ENCODE measurements around the gene MAGI3. TPM values are rescaled to one million over a fixed set of nuclear protein-coding genes. Genes with fewer than 3 reads are reported as not detected.

Gene MAGI3
- total and polyA plus RNA-seq, 8 donors, result 3.5 to 225 (median 49.7) TPM

DNA sequence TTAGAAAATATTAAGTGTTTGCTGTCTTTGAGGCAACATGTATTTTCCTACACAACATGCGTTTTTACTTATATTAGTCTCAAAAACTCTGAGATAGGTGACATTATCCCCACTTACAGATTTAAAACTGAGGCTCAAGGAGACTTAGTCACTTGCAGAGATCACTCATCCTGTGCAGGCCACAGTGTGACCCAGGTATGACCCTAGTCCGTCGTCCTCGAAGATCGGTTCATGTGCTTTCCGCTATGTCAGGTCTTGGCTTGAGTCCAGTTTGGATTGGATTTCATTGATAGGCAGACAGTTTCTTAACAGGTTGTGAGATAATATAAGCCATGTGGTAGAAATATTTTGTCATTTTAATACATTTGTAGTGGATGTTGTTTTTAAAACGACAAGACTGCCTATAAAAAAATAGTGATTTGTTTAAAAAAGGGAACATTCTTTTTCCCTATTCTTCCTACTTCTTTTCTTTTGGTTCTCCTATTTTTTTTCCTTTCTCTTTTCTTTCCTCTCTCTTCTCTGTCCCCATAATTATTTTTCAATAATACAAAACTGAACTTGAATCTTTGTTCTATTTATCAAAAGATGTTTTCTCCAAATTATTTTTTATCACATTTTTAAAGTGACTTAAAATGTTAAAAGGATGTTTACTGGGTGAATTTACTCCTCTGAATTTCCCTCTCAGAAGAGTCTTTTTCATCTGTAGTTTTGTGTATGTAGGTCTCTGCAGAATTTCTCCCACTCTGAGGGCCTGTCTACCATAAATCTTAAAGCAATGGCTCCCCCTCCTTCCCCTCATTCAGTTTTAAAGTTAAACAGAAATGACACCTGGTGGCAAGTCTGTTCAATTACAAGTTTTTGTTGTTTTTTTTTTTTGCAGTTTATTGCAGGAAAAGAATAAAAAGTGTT is 287.2 kb downstream of the MAGI3 start:
- H3K27ac ChIP-seq, result no peak overlapping the region
- DNase-seq, result peak in 1 of 2 donors; percentile 78
- no peaks in the 10 kb centered on the region for H3K9me3 ChIP-seq
- intact Hi-C loops (cut with DNase I; ENCODE audit: low total_unique reads), result loop anchor here (10.0 kb wide), 1 partner anchor 543 kb away; no protein-coding TSS in a partner anchor
- H3K4me1 ChIP-seq, result peaks cover 0 to 13% (median 4%) of the 10 kb centered on the region in 4 donors
- WGBS, 5 donors, result 23 to 40% (median 33%) methylated on average over 7 of the region's 7 CpGs
- TF ChIP-seq POLR2AphosphoS5 (IDR thresholded peaks at IDR 0.05) (no peak), POLR2A (IDR thresholded peaks at IDR 0.05) (no peak)
- TF ChIP-seq, protein P1, sequence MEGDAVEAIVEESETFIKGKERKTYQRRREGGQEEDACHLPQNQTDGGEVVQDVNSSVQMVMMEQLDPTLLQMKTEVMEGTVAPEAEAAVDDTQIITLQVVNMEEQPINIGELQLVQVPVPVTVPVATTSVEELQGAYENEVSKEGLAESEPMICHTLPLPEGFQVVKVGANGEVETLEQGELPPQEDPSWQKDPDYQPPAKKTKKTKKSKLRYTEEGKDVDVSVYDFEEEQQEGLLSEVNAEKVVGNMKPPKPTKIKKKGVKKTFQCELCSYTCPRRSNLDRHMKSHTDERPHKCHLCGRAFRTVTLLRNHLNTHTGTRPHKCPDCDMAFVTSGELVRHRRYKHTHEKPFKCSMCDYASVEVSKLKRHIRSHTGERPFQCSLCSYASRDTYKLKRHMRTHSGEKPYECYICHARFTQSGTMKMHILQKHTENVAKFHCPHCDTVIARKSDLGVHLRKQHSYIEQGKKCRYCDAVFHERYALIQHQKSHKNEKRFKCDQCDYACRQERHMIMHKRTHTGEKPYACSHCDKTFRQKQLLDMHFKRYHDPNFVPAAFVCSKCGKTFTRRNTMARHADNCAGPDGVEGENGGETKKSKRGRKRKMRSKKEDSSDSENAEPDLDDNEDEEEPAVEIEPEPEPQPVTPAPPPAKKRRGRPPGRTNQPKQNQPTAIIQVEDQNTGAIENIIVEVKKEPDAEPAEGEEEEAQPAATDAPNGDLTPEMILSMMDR (IDR thresholded peaks at IDR 0.05), result peak in 5 of 7 experiments; percentile 25 to 67 (median 53)
- H3K36me3 ChIP-seq, result peaks cover 0 to 35% (median 16%) of the 10 kb centered on the region in 4 donors
- H3K27me3 ChIP-seq, result no peaks in the 10 kb centered on the region
- no peak overlapping the region for H3K4me3 ChIP-seq

DNA sequence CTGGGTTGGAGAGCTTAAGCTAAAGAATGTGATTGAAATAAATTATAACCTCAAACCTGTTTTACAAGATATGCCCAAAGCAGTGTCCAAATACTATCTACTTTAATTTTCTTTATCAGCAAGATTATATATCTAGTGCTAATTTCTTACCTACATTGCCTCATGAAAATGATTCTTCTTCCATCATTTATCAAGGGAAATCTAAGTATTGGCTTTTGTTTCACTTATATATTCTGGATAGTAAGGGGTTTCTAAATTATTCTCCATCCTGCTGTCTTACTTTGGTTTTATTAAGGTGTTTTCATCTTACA is 287.8 kb downstream of the MAGI3 start:
- Histone ChIP-seq H3K27ac (no peak overlapping the region), H3K27me3 (no peaks in the 10 kb centered on the region), H3K36me3 (peaks cover 0 to 32% (median 12%) of the 10 kb centered on the region in 4 donors), H3K4me1 (peaks cover 0 to 16% (median 4%) of the 10 kb centered on the region in 4 donors), H3K9me3 (no peaks in the 10 kb centered on the region), H3K4me3 (no peak overlapping the region)
- TF ChIP-seq, protein P1 (IDR thresholded peaks at IDR 0.05), result no peak
- TF ChIP-seq POLR2A (IDR thresholded peaks at IDR 0.05), result no peak
- DNase-seq, result no peak
- intact Hi-C loops (cut with DNase I; ENCODE audit: low total_unique reads), result loop anchor here (10.0 kb wide), 1 partner anchor 543 kb away; no protein-coding TSS in a partner anchor

DNA sequence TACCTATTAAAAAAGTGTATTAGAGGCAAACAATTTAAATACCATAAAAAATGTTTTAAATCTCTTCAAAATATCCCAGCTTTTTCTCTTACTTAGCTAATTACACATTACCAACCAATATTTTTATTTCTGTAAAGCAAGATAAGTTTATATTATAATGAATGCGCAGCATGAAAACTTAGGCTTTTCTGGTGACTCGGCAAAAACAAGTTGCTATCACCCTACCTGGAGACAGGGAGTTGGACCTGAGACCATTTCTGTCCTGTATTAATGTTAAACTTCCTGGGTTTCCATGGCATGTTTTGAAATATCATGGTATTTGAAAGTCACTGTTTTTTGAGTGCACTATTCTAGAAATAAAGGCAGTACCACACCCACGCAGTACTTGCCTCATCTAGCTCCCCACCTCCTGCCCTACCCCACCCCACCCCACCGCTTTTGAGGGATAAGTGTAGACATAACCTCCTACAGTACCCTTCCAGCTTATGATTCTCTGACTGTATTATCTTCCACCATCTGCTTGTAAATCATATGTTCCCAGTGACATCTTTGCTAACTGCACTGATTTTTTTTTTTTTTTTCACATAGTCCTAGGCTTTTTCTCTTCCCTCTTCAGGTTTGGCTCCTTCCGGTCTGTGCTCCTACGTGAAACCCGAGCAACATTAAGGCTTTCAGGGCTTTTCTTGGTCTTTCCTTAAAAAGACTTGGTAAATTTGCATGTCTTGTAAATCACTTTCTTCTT is 291.5 kb downstream of the MAGI3 start:
- TF ChIP-seq, protein P1 (IDR thresholded peaks at IDR 0.05), result no peak
- TF ChIP-seq EP300 (IDR thresholded peaks at IDR 0.05) (no peak), POLR2A (IDR thresholded peaks at IDR 0.05) (no peak), POLR2AphosphoS5 (IDR thresholded peaks at IDR 0.05) (no peak)
- intact Hi-C loops (cut with DNase I; ENCODE audit: low total_unique reads), result no loop called here
- DNase-seq, result no peak
- 94 to 96% (median 95%) methylated on average over 7 of the region's 7 CpGs for WGBS, 5 donors
- Histone ChIP-seq H3K9me3 (no peaks in the 10 kb centered on the region), H3K4me3 (no peak overlapping the region), H3K4me1 (peaks cover 0 to 34% (median 13%) of the 10 kb centered on the region in 4 donors), H3K36me3 (peaks cover 0 to 39% (median 13%) of the 10 kb centered on the region in 4 donors), H3K27ac (no peak overlapping the region), H3K27me3 (no peaks in the 10 kb centered on the region)

DNA sequence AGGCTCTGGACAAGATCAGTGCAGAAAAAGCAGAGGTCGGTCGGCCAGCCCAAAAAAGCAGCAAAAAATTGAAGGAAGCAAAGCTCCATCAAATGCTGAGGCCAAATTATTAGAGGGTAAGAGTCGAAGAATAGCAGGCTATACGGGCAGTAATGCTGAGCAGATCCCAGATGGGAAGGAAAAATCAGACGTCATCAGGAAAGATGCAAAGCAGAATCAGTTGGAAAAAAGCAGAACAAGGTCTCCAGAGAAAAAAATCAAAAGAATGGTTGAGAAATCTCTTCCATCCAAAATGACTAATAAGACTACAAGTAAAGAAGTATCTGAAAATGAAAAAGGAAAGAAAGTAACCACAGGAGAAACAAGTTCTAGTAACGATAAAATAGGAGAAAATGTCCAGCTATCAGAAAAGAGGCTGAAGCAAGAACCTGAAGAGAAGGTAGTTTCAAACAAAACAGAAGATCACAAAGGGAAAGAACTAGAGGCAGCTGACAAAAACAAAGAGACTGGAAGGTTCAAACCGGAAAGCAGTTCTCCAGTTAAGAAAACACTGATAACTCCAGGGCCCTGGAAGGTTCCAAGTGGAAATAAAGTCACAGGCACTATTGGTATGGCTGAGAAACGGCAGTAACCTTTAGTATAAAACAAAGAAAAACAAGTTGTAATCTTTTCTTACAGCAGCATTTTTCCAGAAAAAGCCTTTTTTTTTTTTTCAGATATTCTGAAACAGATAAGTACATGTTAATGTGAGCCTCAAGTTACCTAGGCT is 293.3 kb downstream of the MAGI3 start:
- no peak for TF ChIP-seq POLR2A (IDR thresholded peaks at IDR 0.05)
- TF ChIP-seq, protein P1 (IDR thresholded peaks at IDR 0.05), result no peak
- Histone ChIP-seq H3K4me3 (no peak overlapping the region), H3K27me3 (no peaks in the 10 kb centered on the region), H3K9me3 (no peaks in the 10 kb centered on the region), H3K27ac (peak overlapping the region in 4 of 5 donors; percentile 23 to 70 (median 40)), H3K4me1 (peaks cover 0 to 20% (median 8%) of the 10 kb centered on the region in 4 donors), H3K36me3 (peaks cover 0 to 40% (median 13%) of the 10 kb centered on the region in 4 donors)
- WGBS, 5 donors, result 50 to 65% (median 58%) methylated on average over 8 of the region's 8 CpGs
- intact Hi-C loops (cut with DNase I; ENCODE audit: low total_unique reads), result no loop called here
- DNase-seq, result peak in 1 of 2 donors; percentile 61

All from stomach (tissue), 9 donors.